Endodermal cell (in vitro differentiated cells): ENCODE data around the gene RETREG2. TPM values are rescaled to one million over a fixed set of nuclear protein-coding genes. Genes with fewer than 3 reads are reported as not detected.

Source experiments
- DNase-seq: peaks from one replicate; pipeline ENCODE4 v3.0.0-alpha.2; 2017
- H3K27ac ChIP-seq: 2 replicates; pipeline ENCODE4 v1.5.1; 2013; ENCODE audit warnings: mild to moderate bottlenecking, low read depth, low read length, moderate library complexity
- H3K27me3 ChIP-seq: 2 replicates; pipeline ENCODE4 v1.6.1; 2013; ENCODE audit warnings: mild to moderate bottlenecking, low read length, moderate library complexity; ENCODE audit not compliant: insufficient read depth, control insufficient read depth, poor library complexity, severe bottlenecking
- H3K36me3 ChIP-seq: 2 replicates; pipeline ENCODE4 v1.7.0; 2013; ENCODE audit warnings: mild to moderate bottlenecking, low read length, moderate library complexity; ENCODE audit not compliant: control insufficient read depth, insufficient read depth
- H3K4me1 ChIP-seq: one replicate; pipeline ENCODE4 v1.7.0; 2013; ENCODE audit warnings: low read length; ENCODE audit not compliant: control insufficient read depth, insufficient read depth
- H3K4me3 ChIP-seq: 2 replicates; pipeline ENCODE4 v1.5.1; 2013; ENCODE audit warnings: mild to moderate bottlenecking, low read length, moderate library complexity
- H3K9ac ChIP-seq: 2 replicates; pipeline ENCODE4 v1.6.1; 2013; ENCODE audit warnings: mild to moderate bottlenecking, low read length, moderate library complexity; ENCODE audit not compliant: poor library complexity, severe bottlenecking; ENCODE audit errors: extremely low read depth
- H3K9me3 ChIP-seq: 2 replicates; pipeline ENCODE4 v1.6.1; 2013; ENCODE audit warnings: mild to moderate bottlenecking, low read length, moderate library complexity; ENCODE audit not compliant: control insufficient read depth
- H3K27ac Mint-ChIP-seq: 2 replicates; pipeline ENCODE4 v1.8.0; 2020; ENCODE audit warnings: mixed read lengths
- H3K27me3 Mint-ChIP-seq: 2 replicates; pipeline ENCODE4 v1.8.0; 2021; ENCODE audit warnings: mild to moderate bottlenecking, mixed read lengths; ENCODE audit not compliant: insufficient read depth
- H3K36me3 Mint-ChIP-seq: 2 replicates; pipeline ENCODE4 v1.8.0; 2020; ENCODE audit warnings: low read depth, mixed read lengths
- H3K4me1 Mint-ChIP-seq: 2 replicates; pipeline ENCODE4 v1.8.0; 2020; ENCODE audit warnings: mixed read lengths
- H3K4me3 Mint-ChIP-seq: 2 replicates; pipeline ENCODE4 v1.8.0; 2020; ENCODE audit warnings: mild to moderate bottlenecking, moderate library complexity, mixed read lengths
- H3K9me3 Mint-ChIP-seq: 2 replicates; pipeline ENCODE4 v1.8.0; 2020; ENCODE audit warnings: mild to moderate bottlenecking, mixed read lengths
- WGBS, 2 experiments: methylation state at CpG; one replicate each; pipeline versions ENCODE4 v1.1.5 to v1.1.7; 2013; ENCODE audit warnings: missing lambda C conversion rate in 2 of 2, mixed read lengths in 1 of 2; ENCODE audit not compliant: insufficient coverage in 1 of 2, insufficient read length in 1 of 2; 5-methylcytosine and 5-hydroxymethylcytosine counted together
- total RNA-seq, 2 donors: library from RNA; stranded (reverse); fragmentation: NEBNext Ultra II Directional in 1 of 2; extraction: Animal tissue kit (Norgen Biotek cat#: 25700) in 1 of 2; gene quantifications; 2 replicates in 1 of 2; 3 replicates in 1 of 2; pipeline ENCODE4 v1.2.1, GENCODE V29; 2021
- TF ChIP-seq, protein P1 (sequence below): fragments of 200-600 bp; sonication (generic); conservative IDR thresholded peaks from 2 replicates; pipeline ENCODE4 v1.5.0; 2021; ENCODE audit warnings: antibody characterized with exemption, mild to moderate bottlenecking

Gene RETREG2
- total RNA-seq, 2 donors from 2014 or later, result 67.0 to 73.4 TPM

DNA sequence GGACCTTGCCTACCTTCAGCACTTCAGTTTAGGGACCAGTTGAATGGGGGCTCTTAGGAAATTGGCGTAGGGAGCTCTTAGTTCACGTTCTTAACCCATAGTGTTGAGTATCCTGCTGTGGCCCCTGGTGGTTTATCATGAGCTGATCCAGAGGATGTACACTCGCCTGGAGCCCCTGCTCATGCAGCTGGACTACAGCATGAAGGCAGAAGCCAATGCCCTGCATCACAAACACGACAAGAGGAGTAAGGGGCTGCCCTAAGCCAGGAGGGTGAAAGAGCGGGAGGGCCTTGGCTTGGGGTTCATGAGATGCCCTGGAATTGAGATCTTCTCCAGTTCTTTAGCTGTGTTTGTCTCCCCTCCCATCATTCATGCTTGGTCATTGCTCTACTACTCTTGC lies 2.9 kb downstream of the RETREG2 start:
- Mint-ChIP-seq H3K27ac (no peak overlapping the region), H3K27me3 (no peaks in the 10 kb centered on the region), H3K36me3 (peaks cover 32% of the 10 kb centered on the region), H3K4me3 (no peak overlapping the region), H3K4me1 (peaks cover 13% of the 10 kb centered on the region), H3K9me3 (no peaks in the 10 kb centered on the region)
- Histone ChIP-seq H3K27me3 (no peaks in the 10 kb centered on the region), H3K4me1 (no peaks in the 10 kb centered on the region), H3K4me3 (no peak overlapping the region), H3K9me3 (no peaks in the 10 kb centered on the region), H3K36me3 (peaks cover 48% of the 10 kb centered on the region), H3K27ac (no peak overlapping the region), H3K9ac (no peak overlapping the region)
- no peak for DNase-seq
- 94 to 96% methylated on average over 4 to 5 of the region's 5 CpGs for WGBS, 2 experiments
- TF ChIP-seq, protein P1, sequence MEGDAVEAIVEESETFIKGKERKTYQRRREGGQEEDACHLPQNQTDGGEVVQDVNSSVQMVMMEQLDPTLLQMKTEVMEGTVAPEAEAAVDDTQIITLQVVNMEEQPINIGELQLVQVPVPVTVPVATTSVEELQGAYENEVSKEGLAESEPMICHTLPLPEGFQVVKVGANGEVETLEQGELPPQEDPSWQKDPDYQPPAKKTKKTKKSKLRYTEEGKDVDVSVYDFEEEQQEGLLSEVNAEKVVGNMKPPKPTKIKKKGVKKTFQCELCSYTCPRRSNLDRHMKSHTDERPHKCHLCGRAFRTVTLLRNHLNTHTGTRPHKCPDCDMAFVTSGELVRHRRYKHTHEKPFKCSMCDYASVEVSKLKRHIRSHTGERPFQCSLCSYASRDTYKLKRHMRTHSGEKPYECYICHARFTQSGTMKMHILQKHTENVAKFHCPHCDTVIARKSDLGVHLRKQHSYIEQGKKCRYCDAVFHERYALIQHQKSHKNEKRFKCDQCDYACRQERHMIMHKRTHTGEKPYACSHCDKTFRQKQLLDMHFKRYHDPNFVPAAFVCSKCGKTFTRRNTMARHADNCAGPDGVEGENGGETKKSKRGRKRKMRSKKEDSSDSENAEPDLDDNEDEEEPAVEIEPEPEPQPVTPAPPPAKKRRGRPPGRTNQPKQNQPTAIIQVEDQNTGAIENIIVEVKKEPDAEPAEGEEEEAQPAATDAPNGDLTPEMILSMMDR, result no peak

DNA sequence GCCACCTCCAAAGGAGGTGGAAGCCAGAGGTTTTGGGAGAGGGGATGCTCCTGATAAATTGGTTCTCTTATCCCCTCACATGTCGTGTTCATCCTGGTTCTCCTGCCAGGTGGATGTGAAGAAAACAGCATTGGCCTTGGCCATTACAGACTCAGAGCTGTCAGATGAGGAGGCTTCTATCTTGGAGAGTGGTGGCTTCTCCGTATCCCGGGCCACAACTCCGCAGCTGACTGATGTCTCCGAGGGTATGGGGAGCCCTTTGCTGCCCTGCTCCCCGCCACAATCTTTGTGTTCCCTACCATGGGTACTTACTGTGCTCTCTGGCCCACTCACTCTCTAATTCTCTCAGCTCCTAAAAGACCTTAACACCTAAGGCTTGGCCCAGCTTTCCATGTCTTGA lies 3.5 kb downstream of the RETREG2 start:
- Histone ChIP-seq H3K27ac (no peak overlapping the region), H3K9me3 (no peaks in the 10 kb centered on the region), H3K4me3 (no peak overlapping the region), H3K9ac (no peak overlapping the region), H3K36me3 (peaks cover 48% of the 10 kb centered on the region), H3K4me1 (no peaks in the 10 kb centered on the region), H3K27me3 (no peaks in the 10 kb centered on the region)
- Mint-ChIP-seq H3K4me3 (no peak overlapping the region), H3K27ac (no peak overlapping the region), H3K36me3 (peaks cover 32% of the 10 kb centered on the region), H3K9me3 (no peaks in the 10 kb centered on the region), H3K27me3 (no peaks in the 10 kb centered on the region), H3K4me1 (peaks cover 12% of the 10 kb centered on the region)
- 88 to 96% methylated on average over 6 of the region's 6 CpGs for WGBS, 2 experiments
- DNase-seq, result no peak
- TF ChIP-seq, protein P1, result no peak

DNA sequence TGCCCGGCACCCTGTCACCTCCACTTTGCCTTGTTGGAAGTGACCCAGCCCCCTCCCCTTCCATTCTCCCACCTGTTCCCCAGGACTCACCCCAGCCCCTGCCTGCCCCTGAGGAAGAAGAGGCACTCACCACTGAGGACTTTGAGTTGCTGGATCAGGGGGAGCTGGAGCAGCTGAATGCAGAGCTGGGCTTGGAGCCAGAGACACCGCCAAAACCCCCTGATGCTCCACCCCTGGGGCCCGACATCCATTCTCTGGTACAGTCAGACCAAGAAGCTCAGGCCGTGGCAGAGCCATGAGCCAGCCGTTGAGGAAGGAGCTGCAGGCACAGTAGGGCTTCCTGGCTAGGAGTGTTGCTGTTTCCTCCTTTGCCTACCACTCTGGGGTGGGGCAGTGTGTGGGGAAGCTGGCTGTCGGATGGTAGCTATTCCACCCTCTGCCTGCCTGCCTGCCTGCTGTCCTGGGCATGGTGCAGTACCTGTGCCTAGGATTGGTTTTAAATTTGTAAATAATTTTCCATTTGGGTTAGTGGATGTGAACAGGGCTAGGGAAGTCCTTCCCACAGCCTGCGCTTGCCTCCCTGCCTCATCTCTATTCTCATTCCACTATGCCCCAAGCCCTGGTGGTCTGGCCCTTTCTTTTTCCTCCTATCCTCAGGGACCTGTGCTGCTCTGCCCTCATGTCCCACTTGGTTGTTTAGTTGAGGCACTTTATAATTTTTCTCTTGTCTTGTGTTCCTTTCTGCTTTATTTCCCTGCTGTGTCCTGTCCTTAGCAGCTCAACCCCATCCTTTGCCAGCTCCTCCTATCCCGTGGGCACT lies 4.5 kb downstream of the RETREG2 start:
- no peaks in the 10 kb centered on the region for H3K9me3 ChIP-seq
- no peaks in the 10 kb centered on the region for H3K4me1 ChIP-seq
- no peak overlapping the region for H3K4me3 Mint-ChIP-seq
- peaks cover 9% of the 10 kb centered on the region for H3K4me1 Mint-ChIP-seq
- WGBS, 2 experiments, result 92 to 96% methylated on average over 3 to 8 of the region's 8 CpGs
- H3K36me3 ChIP-seq, result peaks cover 48% of the 10 kb centered on the region
- no peak for DNase-seq
- TF ChIP-seq, protein P1, result no peak
- H3K9ac ChIP-seq, result no peak overlapping the region
- no peaks in the 10 kb centered on the region for H3K27me3 ChIP-seq
- no peak overlapping the region for H3K27ac ChIP-seq
- no peak overlapping the region for H3K4me3 ChIP-seq
- H3K27me3 Mint-ChIP-seq, result no peaks in the 10 kb centered on the region
- no peak overlapping the region for H3K27ac Mint-ChIP-seq
- H3K36me3 Mint-ChIP-seq, result peaks cover 32% of the 10 kb centered on the region
- no peaks in the 10 kb centered on the region for H3K9me3 Mint-ChIP-seq
